H9 (cell line): ENCODE results near the gene KDF1. TPM values are rescaled to one million over a fixed set of nuclear protein-coding genes. Genes with fewer than 3 reads are reported as not detected.

Experiments used
- DNase-seq: peaks from one replicate; pipeline ENCODE4 v3.0.0-alpha.2; 2017
- H2AFZ ChIP-seq: one replicate; pipeline ENCODE4 v1.6.1; 2013; ENCODE audit warnings: mild to moderate bottlenecking, low read length, control low read depth, moderate library complexity
- H2AK5ac ChIP-seq: 2 replicates; pipeline ENCODE4 v1.6.1; 2013; ENCODE audit warnings: low read length, control low read depth, mixed read lengths; ENCODE audit not compliant: insufficient read length
- H2BK120ac ChIP-seq: one replicate; pipeline ENCODE4 v1.6.1; 2013; ENCODE audit warnings: low read depth, mild to moderate bottlenecking, low read length, control low read depth, inconsistent platforms; ENCODE audit not compliant: poor library complexity, severe bottlenecking
- H2BK12ac ChIP-seq: 2 replicates; pipeline ENCODE4 v1.6.1; 2013; ENCODE audit warnings: low read length, control low read depth, mixed read lengths, low read depth; ENCODE audit not compliant: insufficient read length
- H2BK15ac ChIP-seq: 2 replicates; pipeline ENCODE4 v1.6.1; 2013; ENCODE audit warnings: low read depth, low read length, control low read depth
- H2BK20ac ChIP-seq: one replicate; pipeline ENCODE4 v1.6.1; 2013; ENCODE audit warnings: low read depth, mild to moderate bottlenecking, low read length, control low read depth, inconsistent platforms; ENCODE audit not compliant: poor library complexity, severe bottlenecking
- H2BK5ac ChIP-seq: 2 replicates; pipeline ENCODE4 v1.6.1; 2013; ENCODE audit warnings: low read length, control low read depth, mixed read lengths; ENCODE audit not compliant: insufficient read length
- H3K14ac ChIP-seq: 2 replicates; pipeline ENCODE4 v1.6.1; 2013; ENCODE audit warnings: low read length, control low read depth; ENCODE audit not compliant: insufficient read depth
- H3K18ac ChIP-seq: 2 replicates; pipeline ENCODE4 v1.6.1; 2013; ENCODE audit warnings: low read depth, mild to moderate bottlenecking, mixed read lengths, low read length, control low read depth; ENCODE audit not compliant: insufficient read length
- H3K23ac ChIP-seq: 2 replicates; pipeline ENCODE4 v1.6.1; 2013; ENCODE audit warnings: low read length, control low read depth, mixed read lengths, low read depth; ENCODE audit not compliant: insufficient read length
- H3K23me2 ChIP-seq: 2 replicates; pipeline ENCODE4 v1.6.1; 2013; ENCODE audit warnings: low read depth, mild to moderate bottlenecking, mixed read lengths, low read length, control low read depth; ENCODE audit not compliant: insufficient read length, poor library complexity, severe bottlenecking
- H3K27ac ChIP-seq: 2 replicates; pipeline ENCODE4 v1.5.1; 2013; ENCODE audit warnings: low read length, control low read depth, mixed read lengths, low read depth; ENCODE audit not compliant: insufficient read length
- H3K27me3 ChIP-seq: 2 replicates; pipeline ENCODE4 v1.6.1; 2013; ENCODE audit warnings: low read length, control low read depth, inconsistent platforms; ENCODE audit not compliant: insufficient read depth
- H3K4ac ChIP-seq: 2 replicates; pipeline ENCODE4 v1.6.1; 2013; ENCODE audit warnings: low read depth, mild to moderate bottlenecking, control low read depth, inconsistent platforms, low read length, moderate library complexity
- H3K4me1 ChIP-seq: 2 replicates; pipeline ENCODE4 v1.6.1; 2013; ENCODE audit warnings: low read length, control low read depth, inconsistent platforms; ENCODE audit not compliant: insufficient read depth
- H3K4me2 ChIP-seq: 2 replicates; pipeline ENCODE4 v1.6.1; 2013; ENCODE audit warnings: low read length, control low read depth, mixed read lengths; ENCODE audit not compliant: insufficient read length, insufficient read depth
- H3K56ac ChIP-seq: 2 replicates; pipeline ENCODE4 v1.6.1; 2013; ENCODE audit warnings: low read depth, mild to moderate bottlenecking, mixed read lengths, low read length, control low read depth; ENCODE audit not compliant: insufficient read length
- H3K79me1 ChIP-seq: 2 replicates; pipeline ENCODE4 v1.6.1; 2013; ENCODE audit warnings: low read depth, mild to moderate bottlenecking, moderate library complexity, low read length, control low read depth, inconsistent platforms; ENCODE audit not compliant: insufficient read depth, poor library complexity, severe bottlenecking
- H3K79me2 ChIP-seq: 2 replicates; pipeline ENCODE4 v1.6.1; 2013; ENCODE audit warnings: low read length, control low read depth, inconsistent platforms; ENCODE audit not compliant: insufficient read depth
- H3K9ac ChIP-seq: 2 replicates; pipeline ENCODE4 v1.6.1; 2013; ENCODE audit warnings: low read length, control low read depth, mixed read lengths; ENCODE audit not compliant: insufficient read length; ENCODE audit errors: extremely low read depth
- H3K9me3 ChIP-seq: one replicate; pipeline ENCODE4 v1.6.1; 2013; ENCODE audit warnings: low read depth, low read length, inconsistent platforms; ENCODE audit not compliant: control insufficient read depth
- H3T11ph ChIP-seq: one replicate; pipeline ENCODE4 v1.6.1; 2013; ENCODE audit warnings: mild to moderate bottlenecking, low read length, control low read depth, inconsistent platforms
- H4K20me1 ChIP-seq: one replicate; pipeline ENCODE4 v1.6.1; 2013; ENCODE audit not compliant: control insufficient read depth, insufficient read length, insufficient read depth
- H4K5ac ChIP-seq: 2 replicates; pipeline ENCODE4 v1.6.1; 2013; ENCODE audit warnings: low read depth, mild to moderate bottlenecking, mixed read lengths, low read length, control low read depth; ENCODE audit not compliant: insufficient read length
- H4K8ac ChIP-seq: replicated peaks from 2 replicates; pipeline ENCODE4 v1.6.1; 2013; ENCODE audit warnings: low read length, control low read depth, mixed read lengths, low read depth; ENCODE audit not compliant: insufficient read length
- H4K91ac ChIP-seq: 2 replicates; pipeline ENCODE4 v1.6.1; 2013; ENCODE audit warnings: low read depth, mild to moderate bottlenecking, moderate library complexity, mixed read lengths, low read length, control low read depth; ENCODE audit not compliant: insufficient read length
- H3K27ac Mint-ChIP-seq, 3 experiments: 2 replicates in 2 of 3; 3 replicates in 1 of 3; pipeline ENCODE4 v1.8.0; 2020 to 2021; ENCODE audit warnings: mixed read lengths in 3 of 3, mild to moderate bottlenecking in 1 of 3, moderate library complexity in 1 of 3
- H3K27me3 Mint-ChIP-seq: 2 replicates; pipeline ENCODE4 v1.8.0; 2021; ENCODE audit warnings: low read depth, mild to moderate bottlenecking, moderate library complexity, mixed read lengths
- H3K36me3 Mint-ChIP-seq, 3 experiments: 2 replicates in 2 of 3; 3 replicates in 1 of 3; pipeline ENCODE4 v1.8.0; 2020 to 2021; ENCODE audit warnings: low read depth in 3 of 3, mixed read lengths in 3 of 3; ENCODE audit not compliant: insufficient read depth in 1 of 3
- H3K4me1 Mint-ChIP-seq, 2 experiments: 2 replicates each; pipeline ENCODE4 v1.8.0; 2020; ENCODE audit warnings: mixed read lengths in 2 of 2
- H3K4me3 Mint-ChIP-seq, 2 experiments: 2 replicates in 1 of 2; 3 replicates in 1 of 2; pipeline ENCODE4 v1.8.0; 2020 to 2021; ENCODE audit warnings: mild to moderate bottlenecking in 2 of 2, mixed read lengths in 2 of 2, moderate library complexity in 1 of 2
- H3K9me3 Mint-ChIP-seq, 2 experiments: 2 replicates in 1 of 2; 3 replicates in 1 of 2; pipeline ENCODE4 v1.8.0; 2020; ENCODE audit warnings: mild to moderate bottlenecking in 2 of 2, mixed read lengths in 2 of 2, moderate library complexity in 1 of 2
- WGBS: extraction: QIAGEN DNeasy Blood & Tissue Kit; methylation state at CpG from one replicate; pipeline ENCODE4 v1.1.7; 2013; ENCODE audit warnings: missing lambda C conversion rate, low lambda C conversion rate, mixed read lengths; ENCODE audit not compliant: insufficient read length; ENCODE audit errors: extremely low coverage; 5-methylcytosine and 5-hydroxymethylcytosine counted together
- total RNA-seq: library from RNA; stranded (reverse); gene quantifications from 2 replicates; pipeline ENCODE4 v1.2.1, GENCODE V29; 2021
- TF ChIP-seq, protein P1 (sequence below): fragments of 200-600 bp; sonication (generic); conservative IDR thresholded peaks from 3 replicates; pipeline ENCODE4 v1.8.0; 2021; ENCODE audit warnings: antibody characterized with exemption, mild to moderate bottlenecking

Gene KDF1
- total RNA-seq, 1 experiment from 2014 or later = 17.6 TPM

- H3K27ac Mint-ChIP-seq = no peak overlapping the region
- H3T11ph ChIP-seq = no peak overlapping the region
- WGBS = no CpG with 5 or more reads among the region's 7 CpGs
These were observed 10.5 kb upstream of the KDF1 start for GRCh38 chr1:26970810-26971209.

More at GRCh38 chr1:26970810-26971209, 10.5 kb upstream of the KDF1 start:
- no peaks in the 10 kb centered on the region; the same call in 1 of the 2 replicates for H3K27me3 ChIP-seq
- H3K56ac ChIP-seq = no peak overlapping the region
- H3K23ac ChIP-seq = no peak overlapping the region
- H2BK5ac ChIP-seq = no peak overlapping the region
- no peak overlapping the region for H3K9ac ChIP-seq
- no peak overlapping the region for H2BK20ac ChIP-seq
- no peaks in the 10 kb centered on the region for H3K79me2 ChIP-seq
- H3K4me2 ChIP-seq = no peak overlapping the region
- no peak overlapping the region for H2BK120ac ChIP-seq
- no peak overlapping the region for H3K27ac ChIP-seq
- H3K18ac ChIP-seq = no peak overlapping the region
- H3K9me3 Mint-ChIP-seq = no peaks in the 10 kb centered on the region; a peak in 1 of 5 replicates
- H3K14ac ChIP-seq = no peak overlapping the region
- DNase-seq = no peak
- H3K4ac ChIP-seq = no peak overlapping the region
- H4K5ac ChIP-seq = no peak overlapping the region
- TF ChIP-seq, protein P1, sequence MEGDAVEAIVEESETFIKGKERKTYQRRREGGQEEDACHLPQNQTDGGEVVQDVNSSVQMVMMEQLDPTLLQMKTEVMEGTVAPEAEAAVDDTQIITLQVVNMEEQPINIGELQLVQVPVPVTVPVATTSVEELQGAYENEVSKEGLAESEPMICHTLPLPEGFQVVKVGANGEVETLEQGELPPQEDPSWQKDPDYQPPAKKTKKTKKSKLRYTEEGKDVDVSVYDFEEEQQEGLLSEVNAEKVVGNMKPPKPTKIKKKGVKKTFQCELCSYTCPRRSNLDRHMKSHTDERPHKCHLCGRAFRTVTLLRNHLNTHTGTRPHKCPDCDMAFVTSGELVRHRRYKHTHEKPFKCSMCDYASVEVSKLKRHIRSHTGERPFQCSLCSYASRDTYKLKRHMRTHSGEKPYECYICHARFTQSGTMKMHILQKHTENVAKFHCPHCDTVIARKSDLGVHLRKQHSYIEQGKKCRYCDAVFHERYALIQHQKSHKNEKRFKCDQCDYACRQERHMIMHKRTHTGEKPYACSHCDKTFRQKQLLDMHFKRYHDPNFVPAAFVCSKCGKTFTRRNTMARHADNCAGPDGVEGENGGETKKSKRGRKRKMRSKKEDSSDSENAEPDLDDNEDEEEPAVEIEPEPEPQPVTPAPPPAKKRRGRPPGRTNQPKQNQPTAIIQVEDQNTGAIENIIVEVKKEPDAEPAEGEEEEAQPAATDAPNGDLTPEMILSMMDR = no peak
- no peak overlapping the region for H2BK15ac ChIP-seq
- H4K91ac ChIP-seq = no peak overlapping the region
- no peaks in the 10 kb centered on the region for H3K79me1 ChIP-seq
- no peaks in the 10 kb centered on the region for H3K9me3 ChIP-seq
- H2AK5ac ChIP-seq = no peak overlapping the region
- H3K27me3 Mint-ChIP-seq = peaks cover 11% of the 10 kb centered on the region
- no peak overlapping the region for H2AFZ ChIP-seq
- peaks cover 18 to 33% of the 10 kb centered on the region in 2 experiments for H3K4me1 Mint-ChIP-seq
- no peak overlapping the region for H4K8ac ChIP-seq
- H4K20me1 ChIP-seq = no peaks in the 10 kb centered on the region
- no peaks in the 10 kb centered on the region for H3K4me1 ChIP-seq
- H2BK12ac ChIP-seq = no peak overlapping the region
- no peaks in the 10 kb centered on the region for H3K23me2 ChIP-seq
- H3K4me3 Mint-ChIP-seq = no peak overlapping the region
- no peaks in the 10 kb centered on the region for H3K36me3 Mint-ChIP-seq
